K562 (cell line): ENCODE measurements around the gene ZNF791. TPM values are rescaled to one million over a fixed set of nuclear protein-coding genes. Genes with fewer than 3 reads are reported as not detected.

ENCODE experiments used
- CREBBP ChIP-seq: IDR thresholded peaks from one replicate; pipeline ENCODE4 v1.6.1; 2012; ENCODE audit warnings: low read depth, mild to moderate bottlenecking, control low read depth, inconsistent platforms, low read length
- ELF1 ChIP-seq: fragments of 200-800 bp; sonication (Bioruptor generic); IDR thresholded peaks from 2 replicates; pipeline ENCODE4 v1.6.1; 2016; ENCODE audit warnings: missing genetic modification characterization, missing compliant biosample characterization
- ELF4 ChIP-seq: fragments of 450-650 bp; formaldehyde crosslinking; IDR thresholded peaks from 2 replicates; pipeline ENCODE4 v1.4.0; 2022; ENCODE audit warnings: missing genetic modification characterization
- EP400 ChIP-seq: fragments of 450-650 bp; IDR thresholded peaks from 2 replicates; pipeline ENCODE4 v1.6.1; 2017; ENCODE audit warnings: antibody characterized with exemption, mild to moderate bottlenecking, moderate library complexity
- ERF ChIP-seq: fragments of 450-650 bp; formaldehyde crosslinking; IDR thresholded peaks from 2 replicates; pipeline ENCODE4 v1.4.0; 2020; ENCODE audit warnings: mild to moderate bottlenecking, mixed read lengths
- HNRNPL ChIP-seq: fragments of 200-400 bp; formaldehyde crosslinking; IDR thresholded peaks from 2 replicates; pipeline ENCODE4 v1.6.1; 2017; ENCODE audit warnings: low read depth, mild to moderate bottlenecking, low read length
- HNRNPUL1 ChIP-seq: fragments of 200-400 bp; formaldehyde crosslinking; IDR thresholded peaks from 2 replicates; pipeline ENCODE4 v1.6.1; 2017; ENCODE audit warnings: low read length
- KLF16 ChIP-seq: IDR thresholded peaks from 2 replicates; pipeline ENCODE4 v1.6.1; 2016; ENCODE audit warnings: antibody characterized with exemption
- MAFG ChIP-seq: fragments of 450-650 bp; conservative IDR thresholded peaks from 2 replicates; pipeline ENCODE4 v1.6.1; 2016; ENCODE audit warnings: missing genetic modification characterization, missing compliant biosample characterization
- MEIS2 ChIP-seq: fragments of 450-650 bp; IDR thresholded peaks from 2 replicates; pipeline ENCODE4 v1.6.1; 2014; ENCODE audit warnings: mild to moderate bottlenecking; ENCODE audit not compliant: partially characterized antibody
- MIER1 ChIP-seq: fragments of 450-650 bp; IDR thresholded peaks from 2 replicates; pipeline ENCODE4 v1.6.1; 2016; ENCODE audit warnings: antibody characterized with exemption, mild to moderate bottlenecking, low read depth
- NFATC3 ChIP-seq: fragments of 450-650 bp; IDR thresholded peaks from 2 replicates; pipeline ENCODE4 v1.6.1; 2017; ENCODE audit warnings: mild to moderate bottlenecking
- NR2F6 ChIP-seq: fragments of 450-650 bp; formaldehyde crosslinking; IDR thresholded peaks from 2 replicates; pipeline ENCODE4 v1.4.0; 2020; ENCODE audit warnings: mild to moderate bottlenecking
- POLR2G ChIP-seq: fragments of 200-400 bp; formaldehyde crosslinking; IDR thresholded peaks from 2 replicates; pipeline ENCODE4 v1.6.1; 2017; ENCODE audit warnings: low read depth, mild to moderate bottlenecking, antibody characterized with exemption, low read length, moderate library complexity
- RBM22 ChIP-seq: fragments of 200-400 bp; formaldehyde crosslinking; IDR thresholded peaks from 2 replicates; pipeline ENCODE4 v1.6.1; 2018; ENCODE audit warnings: low read length, low read depth; ENCODE audit not compliant: poor library complexity, severe bottlenecking
- SLC30A9 ChIP-seq: fragments of 250-450 bp; sonication (Bioruptor Pico); IDR thresholded peaks from 2 replicates; pipeline ENCODE4 v1.8.0; 2022; ENCODE audit warnings: mild to moderate bottlenecking, moderate library complexity
- YY1 ChIP-seq, 3 experiments: IDR thresholded peaks; 2 replicates each; pipeline ENCODE4 v1.6.1; 2011; ENCODE audit warnings: low read length in 2 of 3, mild to moderate bottlenecking in 2 of 3, moderate library complexity in 2 of 3, borderline replicate concordance in 1 of 3, control low read depth in 1 of 3, low read depth in 1 of 3; ENCODE audit not compliant: insufficient read depth in 3 of 3, insufficient replicate concordance in 2 of 3, control insufficient read depth in 1 of 3, insufficient read length in 1 of 3; ENCODE audit errors: extremely low read depth in 1 of 3
- ZEB2 ChIP-seq: fragments of 450-650 bp; IDR thresholded peaks from 2 replicates; pipeline ENCODE4 v1.6.1; 2016
- ZFP36 ChIP-seq: fragments of 150-350 bp; IDR thresholded peaks from 2 replicates; pipeline ENCODE4 v1.6.1; 2018; ENCODE audit warnings: low read length, low read depth; ENCODE audit not compliant: partially characterized antibody
- ZFX ChIP-seq: sonication (generic); formaldehyde crosslinking; IDR thresholded peaks from 2 replicates; pipeline ENCODE4 v1.8.0; 2022; ENCODE audit warnings: mild to moderate bottlenecking, missing genetic modification reagents, moderate library complexity
- ZNF57 ChIP-seq: fragments of 450-650 bp; formaldehyde crosslinking; IDR thresholded peaks from 2 replicates; pipeline ENCODE4 v1.4.0; 2020; ENCODE audit warnings: mild to moderate bottlenecking, moderate library complexity
- ZNF707 ChIP-seq: fragments of 250-450 bp; sonication (Bioruptor Pico); conservative IDR thresholded peaks from 2 replicates; pipeline ENCODE4 v1.8.0; 2022; ENCODE audit warnings: inconsistent platforms, mild to moderate bottlenecking, moderate library complexity
- polyA plus RNA-seq, 8 experiments: library from polyadenylated mRNA; depleted of rRNA in 4 of 8; stranded (reverse) in 5 of 8; unstranded in 3 of 8; fragments of >200 nt; fragmentation: Nextera tagmentation in 2 of 8; fragmentation: Illumina TruSeq in 1 of 8; extraction: Ambion mirVana in 2 of 8; extraction: Trizol in 1 of 8; gene quantifications; 2 replicates each; pipeline versions ENCODE4 v1.2.1 to v1.2.3, GENCODE V29; 2011 to 2014; ENCODE audit warnings: inconsistent platforms in 1 of 8, missing spikeins in 1 of 8
- total RNA-seq, 7 experiments: library from RNA; depleted of rRNA in 6 of 7; stranded (reverse); fragments of >200 nt in 6 of 7; fragmentation: Illumina TruSeq in 2 of 7; extraction: Trizol in 2 of 7; gene quantifications; 2 replicates each; pipeline versions ENCODE4 v1.2.1 to v1.2.3, GENCODE V29; 2011 to 2021; ENCODE audit warnings: low replicate concordance in 1 of 7

Gene ZNF791
- total and polyA plus RNA-seq, 9 of the 15 experiments (the other 6 are each of a cell fraction or from before 2014, with no cell fraction given), result 7.8 to 22.7 (median 13.1) TPM

DNA sequence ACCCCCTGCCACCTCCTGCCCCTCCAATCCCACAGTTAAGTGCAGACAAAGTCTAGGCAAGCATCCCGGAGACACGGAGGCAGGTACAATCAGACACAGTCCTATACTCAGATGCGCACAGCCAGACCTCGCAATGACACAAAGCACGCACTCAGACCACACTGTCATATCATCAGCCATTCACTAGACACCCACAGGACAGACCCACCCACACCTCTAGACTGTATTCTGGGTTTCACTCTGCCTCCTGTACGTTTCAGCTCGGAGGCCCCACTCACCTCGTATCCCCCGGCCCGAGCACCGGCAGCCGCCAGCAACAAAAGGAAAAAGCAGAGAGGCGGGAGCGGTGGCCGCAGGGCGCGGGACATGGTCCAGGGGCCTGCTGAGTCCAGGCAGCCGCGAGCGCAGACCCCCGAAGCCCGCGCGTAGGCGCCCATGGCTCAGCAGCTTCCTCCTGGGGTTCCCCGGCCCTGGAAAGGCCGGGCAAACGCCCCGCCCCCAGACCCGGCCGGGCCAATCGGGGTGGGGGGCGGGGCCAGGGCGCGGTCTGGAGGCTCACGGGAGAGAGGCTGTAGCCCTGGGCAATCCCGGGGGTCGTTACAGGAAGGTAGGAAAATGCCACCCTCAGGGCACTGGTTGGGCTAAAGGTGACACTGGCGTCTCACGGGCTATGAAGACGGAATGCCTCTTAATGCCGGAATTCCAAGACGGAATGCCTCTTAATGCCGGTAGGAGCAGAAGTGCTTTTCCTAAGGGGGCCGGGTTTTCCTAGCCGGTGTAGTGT lies 55.7 kb downstream of the ZNF791 start, which contains the start of the genes MAN2B1 and WDR83 (continued):
- TF ChIP-seq CREBBP (no peak), POLR2G (peak; percentile 85), YY1 (IDR thresholded peaks at IDR 0.05; ENCODE audit: borderline replicate concordance in 1 of 3, control insufficient read depth in 1 of 3, extremely low read depth in 1 of 3, insufficient read depth in 3 of 3, insufficient read length in 1 of 3, insufficient replicate concordance in 2 of 3, low read depth in 1 of 3, low read length in 2 of 3) (no peak), ELF1 (no peak), MIER1 (no peak), MEIS2 (no peak), ZNF707 (CRISPR knock-in tag) (no peak), EP400 (no peak), ZFX (CRISPR knock-in tag) (peak; percentile 78), ELF4 (no peak), HNRNPL (no peak), ZNF57 (CRISPR knock-in tag) (no peak), RBM22 (no peak), NR2F6 (CRISPR knock-in tag) (no peak), NFATC3 (no peak), ZFP36 (no peak), SLC30A9 (CRISPR knock-in tag) (no peak), KLF16 (no peak), HNRNPUL1 (no peak), ZEB2 (no peak), ERF (no peak), MAFG (tag) (no peak)
